Measurements from ENCODE around the gene DAW1.
"Not testable (repeated sequence)": the region's sequence is repeated elsewhere in the genome, so short reads cannot be mapped to it uniquely, and the experiment has no call there.

DAW1 gene, protein sequence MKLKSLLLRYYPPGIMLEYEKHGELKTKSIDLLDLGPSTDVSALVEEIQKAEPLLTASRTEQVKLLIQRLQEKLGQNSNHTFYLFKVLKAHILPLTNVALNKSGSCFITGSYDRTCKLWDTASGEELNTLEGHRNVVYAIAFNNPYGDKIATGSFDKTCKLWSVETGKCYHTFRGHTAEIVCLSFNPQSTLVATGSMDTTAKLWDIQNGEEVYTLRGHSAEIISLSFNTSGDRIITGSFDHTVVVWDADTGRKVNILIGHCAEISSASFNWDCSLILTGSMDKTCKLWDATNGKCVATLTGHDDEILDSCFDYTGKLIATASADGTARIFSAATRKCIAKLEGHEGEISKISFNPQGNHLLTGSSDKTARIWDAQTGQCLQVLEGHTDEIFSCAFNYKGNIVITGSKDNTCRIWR

GRCh38 chr2:227871375-227871791 is at the start of gene DAW1:
Gene DAW1 (plus strand): TSS chr2:227871631. CDS start chr2:227871690, 59 bp downstream.
- DNase-seq = peak; percentile 70

GRCh38 chr2:227822416-227823003 is 48.9 kb upstream of the DAW1 start:
- no peak for DNase-seq

GRCh38 chr2:227823922-227824321 is 47.5 kb upstream of the DAW1 start:
- no peak for DNase-seq

- DNase-seq = no peak
Measured at GRCh38 chr2:227824711-227825110, 46.7 kb upstream of the DAW1 start.

DNA sequence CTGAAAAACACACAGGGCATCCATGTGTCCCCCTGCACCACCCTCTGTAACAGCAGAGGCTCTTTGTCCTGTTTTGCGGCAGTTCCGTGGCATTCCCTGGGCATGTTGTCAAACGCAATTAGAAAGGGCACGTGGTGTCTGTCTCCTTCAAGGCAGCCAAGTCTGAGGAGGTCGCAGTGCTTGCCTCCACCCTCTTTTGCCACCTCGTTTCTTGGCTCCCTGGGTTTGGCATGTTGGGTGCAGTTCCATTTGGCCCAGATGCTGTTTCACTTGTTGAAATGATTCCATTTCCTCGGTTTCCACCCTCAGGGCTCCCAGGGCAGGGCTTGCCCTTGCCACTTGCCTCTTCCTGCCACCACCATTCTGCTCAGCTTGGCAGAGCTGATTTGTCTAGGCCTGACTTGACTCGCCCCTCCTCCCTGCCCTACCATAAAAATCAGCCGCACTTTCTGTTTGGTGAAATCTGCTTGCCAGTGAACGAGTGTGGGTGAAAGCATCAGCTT is 45.4 kb upstream of the DAW1 start:
- DNase-seq = no peak

- DNase-seq = no peak
Measured at GRCh38 chr2:227826563-227826962, 44.9 kb upstream of the DAW1 start.

DNA sequence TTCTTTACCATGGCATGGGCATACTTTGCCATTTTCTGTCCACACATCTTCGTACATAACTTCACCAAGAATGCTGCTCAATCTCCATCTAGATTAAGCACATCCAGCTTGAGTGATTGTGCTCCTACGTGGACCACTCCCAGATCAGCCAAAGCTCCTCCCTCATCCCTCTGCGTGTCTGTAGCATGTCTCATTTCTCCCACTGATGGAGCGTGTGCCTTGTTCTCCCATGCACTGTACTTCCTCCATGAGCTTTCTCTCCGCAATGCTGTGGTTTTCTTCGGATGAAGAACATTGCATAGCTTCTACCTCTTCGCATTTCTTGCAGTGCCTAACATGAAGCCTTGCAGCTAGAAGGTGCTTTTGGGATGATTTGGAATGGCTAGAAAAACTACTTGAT is 44.3 kb upstream of the DAW1 start:
- no peak for DNase-seq

- DNase-seq = no peak
Measured at GRCh38 chr2:227828477-227828912, 42.9 kb upstream of the DAW1 start.

- DNase-seq = no peak
Measured at GRCh38 chr2:227829337-227829736, 42.1 kb upstream of the DAW1 start.

- DNase-seq = no peak
Measured at GRCh38 chr2:227834423-227834822, 37.0 kb upstream of the DAW1 start.

- DNase-seq = no peak
Measured at GRCh38 chr2:227834916-227835650, 36.3 kb upstream of the DAW1 start.

- not testable (repeated sequence) for DNase-seq
Measured at GRCh38 chr2:227839339-227840129, 31.9 kb upstream of the DAW1 start.

DNA sequence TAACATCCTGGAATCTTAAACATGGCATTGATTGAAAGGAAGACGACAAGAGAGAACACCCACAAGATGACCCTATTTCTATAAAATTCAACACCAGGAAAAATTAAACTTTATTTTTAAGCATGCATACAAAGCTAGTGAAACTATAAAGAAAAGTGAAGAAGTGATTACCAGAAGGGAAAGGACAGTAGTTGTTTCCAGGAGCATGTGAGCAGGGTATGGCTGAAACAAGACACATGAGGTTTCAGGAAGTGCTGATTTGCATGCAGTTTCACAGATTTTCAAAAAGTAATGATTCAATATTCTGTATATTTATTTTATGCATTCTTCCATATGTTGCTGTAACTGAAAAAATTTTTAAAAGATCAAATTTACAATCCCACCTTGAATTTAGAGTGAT is 24.6 kb upstream of the DAW1 start:
- DNase-seq = no peak

- DNase-seq = no peak
Measured at GRCh38 chr2:227848146-227848545, 23.3 kb upstream of the DAW1 start.

GRCh38 chr2:227848586-227848985 is 22.8 kb upstream of the DAW1 start:
- DNase-seq = no peak

- DNase-seq = no peak
Measured at GRCh38 chr2:227849906-227850305, 21.5 kb upstream of the DAW1 start.

GRCh38 chr2:227853204-227853629 is 18.2 kb upstream of the DAW1 start:
- DNase-seq = no peak

GRCh38 chr2:227853765-227854271 is 17.6 kb upstream of the DAW1 start:
- no peak for DNase-seq

DNA sequence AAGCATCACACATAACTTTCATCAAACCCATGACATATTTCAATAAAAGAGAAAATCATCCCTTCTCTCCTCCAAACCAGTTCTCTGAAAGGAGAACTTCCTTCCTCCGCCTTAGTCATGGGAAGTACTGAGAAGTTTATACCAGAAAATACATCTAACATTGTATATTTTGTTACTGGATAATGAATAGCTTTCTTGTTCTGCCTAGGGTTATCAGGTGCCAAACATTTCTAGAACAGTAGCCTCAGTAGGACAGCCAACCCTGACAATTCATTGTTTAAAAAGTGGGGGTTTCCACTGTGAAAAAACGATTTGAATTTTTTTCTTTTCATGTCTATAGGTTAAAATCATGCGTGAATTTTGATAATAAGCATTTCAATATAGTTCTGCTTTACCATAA is 16.0 kb upstream of the DAW1 start:
- no peak for DNase-seq

GRCh38 chr2:227856697-227857096 is 14.7 kb upstream of the DAW1 start:
- no peak for DNase-seq

DNA sequence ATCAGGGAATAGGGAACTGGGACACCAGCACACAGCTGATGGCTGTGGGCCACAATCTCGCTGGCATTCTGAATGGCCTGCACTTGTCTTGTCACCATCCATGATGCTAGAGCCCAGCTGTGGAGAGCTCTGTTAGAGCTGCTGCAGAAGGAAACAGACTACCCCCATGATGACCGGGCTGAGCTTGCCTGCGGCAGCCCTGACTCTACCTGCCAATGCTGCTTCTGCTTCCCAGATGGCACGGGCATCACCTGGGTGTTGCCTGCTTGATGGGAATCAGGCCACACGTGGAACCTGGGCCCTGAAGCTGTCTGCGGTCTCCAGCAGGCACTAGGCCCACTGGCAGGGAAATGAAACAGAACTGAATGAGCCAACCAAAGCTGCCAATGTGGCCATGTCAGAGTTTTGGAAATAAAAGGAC is 11.2 kb upstream of the DAW1 start:
- DNase-seq = no peak

DNA sequence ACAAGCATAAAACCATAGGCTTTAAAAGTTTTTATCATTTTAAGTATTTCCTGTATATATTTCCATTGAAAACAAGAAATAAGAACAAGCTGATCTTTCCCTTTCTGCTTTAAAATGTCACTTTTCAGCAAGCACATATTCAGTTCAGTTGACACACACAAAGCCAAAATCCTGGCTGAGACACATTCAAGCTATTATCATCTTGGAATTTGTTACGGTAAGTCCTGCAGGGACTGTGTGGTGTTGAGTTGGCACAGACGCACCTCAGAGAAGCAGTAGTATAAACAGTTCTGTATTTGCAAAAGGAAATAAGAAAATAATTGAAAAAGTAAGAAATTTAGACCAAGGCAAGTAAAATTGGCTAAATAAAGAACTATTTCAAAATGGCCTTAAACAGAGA is 10.4 kb upstream of the DAW1 start:
- DNase-seq = no peak

All from activated CD8-positive, alpha-beta memory T cell treated with anti-CD3 and anti-CD28 coated beads for 24 hours (primary cell).